Testis (tissue), 2 donors: Measurements from ENCODE around the gene SPINK9.

Experiments
- POLR2A ChIP-seq: fragments of 450-650 bp; IDR thresholded peaks from one replicate; pipeline ENCODE4 v1.6.1; 2017; ENCODE audit warnings: antibody characterized with exemption, mild to moderate bottlenecking, moderate library complexity
- TF ChIP-seq, protein P1 (sequence below), 3 experiments: fragments of 450-650 bp in 2 of 3; fragments of 200-600 bp in 1 of 3; sonication (generic) in 1 of 3; IDR thresholded peaks; one replicate each; pipeline ENCODE4 v1.5.1; 2016 to 2019; ENCODE audit warnings: antibody characterized with exemption in 3 of 3, mild to moderate bottlenecking in 2 of 3, moderate library complexity in 1 of 3

DNA sequence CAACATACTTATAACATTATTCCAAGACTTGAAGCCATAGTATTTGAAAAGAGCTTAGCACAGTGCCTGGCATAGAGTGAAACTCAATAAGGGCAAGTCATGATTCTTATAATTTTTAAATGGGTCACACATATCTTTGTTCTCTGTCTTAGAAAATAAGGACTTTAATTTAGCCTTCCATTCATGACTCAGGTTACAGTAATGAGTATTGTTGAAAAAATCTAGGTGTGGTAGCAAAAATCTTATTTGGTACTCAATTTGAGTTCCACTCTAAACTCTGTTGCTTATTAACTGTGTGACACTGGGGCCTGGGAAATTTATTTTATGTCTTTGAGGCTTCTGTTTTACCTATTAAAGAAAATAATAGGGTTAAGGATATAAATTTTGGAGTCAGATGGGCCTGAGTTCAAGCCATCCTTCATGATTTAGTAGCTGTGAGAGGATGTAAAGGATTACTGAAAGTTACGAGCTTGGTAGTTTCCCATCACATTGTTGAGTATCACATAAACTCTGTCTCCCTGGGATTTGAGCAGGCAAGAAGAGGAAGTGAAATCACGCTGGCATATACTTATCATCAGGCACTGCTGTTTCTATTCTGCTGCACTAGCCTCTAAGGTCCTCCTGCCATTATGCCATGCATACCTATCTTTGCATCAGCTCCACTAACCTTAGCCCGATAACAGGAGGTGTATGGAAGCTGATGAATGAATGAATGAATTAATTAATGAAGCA is 1.5 kb downstream of the SPINK9 start:
- TF ChIP-seq, protein P1, sequence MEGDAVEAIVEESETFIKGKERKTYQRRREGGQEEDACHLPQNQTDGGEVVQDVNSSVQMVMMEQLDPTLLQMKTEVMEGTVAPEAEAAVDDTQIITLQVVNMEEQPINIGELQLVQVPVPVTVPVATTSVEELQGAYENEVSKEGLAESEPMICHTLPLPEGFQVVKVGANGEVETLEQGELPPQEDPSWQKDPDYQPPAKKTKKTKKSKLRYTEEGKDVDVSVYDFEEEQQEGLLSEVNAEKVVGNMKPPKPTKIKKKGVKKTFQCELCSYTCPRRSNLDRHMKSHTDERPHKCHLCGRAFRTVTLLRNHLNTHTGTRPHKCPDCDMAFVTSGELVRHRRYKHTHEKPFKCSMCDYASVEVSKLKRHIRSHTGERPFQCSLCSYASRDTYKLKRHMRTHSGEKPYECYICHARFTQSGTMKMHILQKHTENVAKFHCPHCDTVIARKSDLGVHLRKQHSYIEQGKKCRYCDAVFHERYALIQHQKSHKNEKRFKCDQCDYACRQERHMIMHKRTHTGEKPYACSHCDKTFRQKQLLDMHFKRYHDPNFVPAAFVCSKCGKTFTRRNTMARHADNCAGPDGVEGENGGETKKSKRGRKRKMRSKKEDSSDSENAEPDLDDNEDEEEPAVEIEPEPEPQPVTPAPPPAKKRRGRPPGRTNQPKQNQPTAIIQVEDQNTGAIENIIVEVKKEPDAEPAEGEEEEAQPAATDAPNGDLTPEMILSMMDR (IDR thresholded peaks at IDR 0.05): no peak
- TF ChIP-seq POLR2A: no peak
